HL-60 (cell line): ENCODE measurements around the gene KIAA1549.

ENCODE experiments used
- DNase-seq, 2 experiments: peaks; one replicate each; pipeline ENCODE4 v3.0.0-alpha.2; 2010 to 2020; ENCODE audit warnings: low read depth in 1 of 2, low spot score in 1 of 2
- H3K27ac ChIP-seq: fragments of 250-450 bp; sonication (Bioruptor Pico); replicated peaks from 2 replicates; pipeline ENCODE4 v1.5.1; 2020; ENCODE audit warnings: mild to moderate bottlenecking, moderate library complexity
- H3K27me3 ChIP-seq: fragments of 250-450 bp; sonication (Bioruptor Pico); 2 replicates; pipeline ENCODE4 v1.5.1; 2021; ENCODE audit warnings: mild to moderate bottlenecking, moderate library complexity; ENCODE audit not compliant: insufficient read depth, poor library complexity, severe bottlenecking
- H3K4me3 ChIP-seq: replicated peaks from 2 replicates; pipeline ENCODE4 v1.5.1; 2011; ENCODE audit warnings: mild to moderate bottlenecking, control low read depth, low read length; ENCODE audit not compliant: insufficient read depth
- GABPA ChIP-seq: IDR thresholded peaks from 2 replicates; pipeline ENCODE4 v1.6.1; 2012; ENCODE audit warnings: low read depth
- POLR2AphosphoS5 ChIP-seq: IDR thresholded peaks from 2 replicates; pipeline ENCODE4 v1.6.1; 2012; ENCODE audit warnings: low read depth
- SPI1 ChIP-seq: IDR thresholded peaks from 2 replicates; pipeline ENCODE4 v1.6.1; 2012; ENCODE audit warnings: low read depth, mild to moderate bottlenecking, borderline replicate concordance
- TF ChIP-seq, protein P1 (sequence below): IDR thresholded peaks from 2 replicates; pipeline ENCODE4 v1.6.1; 2012; ENCODE audit warnings: low read depth; ENCODE audit not compliant: insufficient replicate concordance
- TF ChIP-seq, protein P2 (sequence below): IDR thresholded peaks from one replicate; pipeline ENCODE4 v1.5.1; 2011; ENCODE audit warnings: low read length, control low read depth, inconsistent platforms; ENCODE audit not compliant: insufficient read depth

KIAA1549 gene

DNA sequence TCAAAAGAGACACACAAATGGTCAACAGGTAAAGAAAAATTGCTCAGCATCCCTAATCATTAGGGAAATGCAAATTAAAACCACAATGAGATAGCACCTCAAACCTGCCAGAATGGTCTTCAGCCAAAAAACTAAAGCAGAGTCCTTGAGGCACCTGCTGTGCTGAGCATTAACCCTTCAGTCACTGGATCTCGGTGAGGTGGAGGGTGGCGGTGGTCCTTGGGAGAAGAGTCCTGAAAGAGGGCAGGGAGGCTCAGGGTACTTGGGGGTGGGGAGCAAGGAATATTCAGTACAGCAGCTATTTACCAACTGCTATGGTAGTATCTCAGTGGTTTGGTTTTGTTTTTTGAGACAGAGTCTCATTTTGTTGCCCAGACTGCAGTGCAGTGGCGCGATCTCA is 7.1 kb downstream of the KIAA1549 start:
- TF ChIP-seq SPI1 (no peak), POLR2AphosphoS5 (no peak), GABPA (no peak)
- TF ChIP-seq, protein P1, sequence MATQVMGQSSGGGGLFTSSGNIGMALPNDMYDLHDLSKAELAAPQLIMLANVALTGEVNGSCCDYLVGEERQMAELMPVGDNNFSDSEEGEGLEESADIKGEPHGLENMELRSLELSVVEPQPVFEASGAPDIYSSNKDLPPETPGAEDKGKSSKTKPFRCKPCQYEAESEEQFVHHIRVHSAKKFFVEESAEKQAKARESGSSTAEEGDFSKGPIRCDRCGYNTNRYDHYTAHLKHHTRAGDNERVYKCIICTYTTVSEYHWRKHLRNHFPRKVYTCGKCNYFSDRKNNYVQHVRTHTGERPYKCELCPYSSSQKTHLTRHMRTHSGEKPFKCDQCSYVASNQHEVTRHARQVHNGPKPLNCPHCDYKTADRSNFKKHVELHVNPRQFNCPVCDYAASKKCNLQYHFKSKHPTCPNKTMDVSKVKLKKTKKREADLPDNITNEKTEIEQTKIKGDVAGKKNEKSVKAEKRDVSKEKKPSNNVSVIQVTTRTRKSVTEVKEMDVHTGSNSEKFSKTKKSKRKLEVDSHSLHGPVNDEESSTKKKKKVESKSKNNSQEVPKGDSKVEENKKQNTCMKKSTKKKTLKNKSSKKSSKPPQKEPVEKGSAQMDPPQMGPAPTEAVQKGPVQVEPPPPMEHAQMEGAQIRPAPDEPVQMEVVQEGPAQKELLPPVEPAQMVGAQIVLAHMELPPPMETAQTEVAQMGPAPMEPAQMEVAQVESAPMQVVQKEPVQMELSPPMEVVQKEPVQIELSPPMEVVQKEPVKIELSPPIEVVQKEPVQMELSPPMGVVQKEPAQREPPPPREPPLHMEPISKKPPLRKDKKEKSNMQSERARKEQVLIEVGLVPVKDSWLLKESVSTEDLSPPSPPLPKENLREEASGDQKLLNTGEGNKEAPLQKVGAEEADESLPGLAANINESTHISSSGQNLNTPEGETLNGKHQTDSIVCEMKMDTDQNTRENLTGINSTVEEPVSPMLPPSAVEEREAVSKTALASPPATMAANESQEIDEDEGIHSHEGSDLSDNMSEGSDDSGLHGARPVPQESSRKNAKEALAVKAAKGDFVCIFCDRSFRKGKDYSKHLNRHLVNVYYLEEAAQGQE = no peak
- TF ChIP-seq, protein P2, sequence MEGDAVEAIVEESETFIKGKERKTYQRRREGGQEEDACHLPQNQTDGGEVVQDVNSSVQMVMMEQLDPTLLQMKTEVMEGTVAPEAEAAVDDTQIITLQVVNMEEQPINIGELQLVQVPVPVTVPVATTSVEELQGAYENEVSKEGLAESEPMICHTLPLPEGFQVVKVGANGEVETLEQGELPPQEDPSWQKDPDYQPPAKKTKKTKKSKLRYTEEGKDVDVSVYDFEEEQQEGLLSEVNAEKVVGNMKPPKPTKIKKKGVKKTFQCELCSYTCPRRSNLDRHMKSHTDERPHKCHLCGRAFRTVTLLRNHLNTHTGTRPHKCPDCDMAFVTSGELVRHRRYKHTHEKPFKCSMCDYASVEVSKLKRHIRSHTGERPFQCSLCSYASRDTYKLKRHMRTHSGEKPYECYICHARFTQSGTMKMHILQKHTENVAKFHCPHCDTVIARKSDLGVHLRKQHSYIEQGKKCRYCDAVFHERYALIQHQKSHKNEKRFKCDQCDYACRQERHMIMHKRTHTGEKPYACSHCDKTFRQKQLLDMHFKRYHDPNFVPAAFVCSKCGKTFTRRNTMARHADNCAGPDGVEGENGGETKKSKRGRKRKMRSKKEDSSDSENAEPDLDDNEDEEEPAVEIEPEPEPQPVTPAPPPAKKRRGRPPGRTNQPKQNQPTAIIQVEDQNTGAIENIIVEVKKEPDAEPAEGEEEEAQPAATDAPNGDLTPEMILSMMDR = no peak
- DNase-seq = no peak
- no peak overlapping the region for H3K27ac ChIP-seq

DNA sequence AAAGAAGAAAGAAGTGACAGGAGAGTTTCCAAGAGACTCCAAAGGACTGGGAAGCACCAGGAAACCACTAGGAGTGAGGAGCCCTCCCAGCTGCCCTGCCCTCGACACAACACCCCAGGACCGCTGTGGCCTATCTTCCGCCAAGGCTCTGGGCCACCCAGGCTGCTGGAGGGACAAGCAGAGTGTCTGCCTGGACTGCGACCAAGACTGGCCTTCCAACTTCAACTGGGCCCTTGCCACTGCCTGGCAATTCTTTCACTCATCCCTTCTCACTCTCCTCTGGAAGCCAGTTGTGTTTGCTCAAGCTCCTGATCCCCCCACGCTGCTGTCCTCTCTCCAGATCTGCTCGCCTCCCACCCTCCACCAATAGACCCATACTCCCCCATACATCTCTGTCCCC is 10.2 kb downstream of the KIAA1549 start:
- no peak for TF ChIP-seq GABPA
- TF ChIP-seq, protein P2 = no peak
- no peak for TF ChIP-seq POLR2AphosphoS5
- no peak for TF ChIP-seq SPI1
- TF ChIP-seq, protein P1 = no peak
- H3K4me3 ChIP-seq = no peak overlapping the region
- no peak for DNase-seq
- H3K27ac ChIP-seq = no peak overlapping the region
- H3K27me3 ChIP-seq = no peaks in the 10 kb centered on the region

More for the DNA sequence above, 7.1 kb downstream of the KIAA1549 start:
- Histone ChIP-seq H3K4me3 (no peak overlapping the region), H3K27me3 (peaks cover 5% of the 10 kb centered on the region)

DNA sequence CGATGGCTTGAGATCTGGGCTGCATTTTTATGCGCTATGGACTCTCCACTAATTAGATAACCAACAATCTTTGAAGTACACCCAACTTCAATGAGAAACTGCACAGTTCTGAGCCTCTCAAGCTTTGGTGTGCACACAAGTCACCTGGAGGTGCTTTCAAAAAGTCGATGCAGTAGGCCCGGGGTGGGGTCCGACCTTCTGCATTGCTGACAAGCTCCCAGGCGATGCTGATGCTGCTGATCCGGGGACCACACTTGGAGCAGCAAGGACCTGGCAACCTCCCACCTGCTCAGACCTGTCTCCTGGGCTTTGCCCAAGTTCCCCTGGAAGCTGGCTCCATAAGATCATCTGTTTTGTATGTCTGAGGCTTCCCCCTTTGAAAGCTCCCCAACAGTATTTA is 10.7 kb downstream of the KIAA1549 start:
- no peak for TF ChIP-seq GABPA
- TF ChIP-seq, protein P1 = no peak
- no peak for TF ChIP-seq POLR2AphosphoS5
- TF ChIP-seq SPI1 = no peak
- TF ChIP-seq, protein P2 = no peak
- no peak for DNase-seq
- H3K27me3 ChIP-seq = no peaks in the 10 kb centered on the region

More for the DNA sequence above, 10.7 kb downstream of the KIAA1549 start:
- Histone ChIP-seq H3K27ac (no peak overlapping the region), H3K4me3 (no peak overlapping the region)
